Ascending aorta (tissue), 2 donors: ENCODE data around the gene CMTR1. TPM values are rescaled to one million over a fixed set of nuclear protein-coding genes. Genes with fewer than 3 reads are reported as not detected.

Experiments
- DNase-seq, 2 donors: peaks; one replicate each; pipeline ENCODE4 v3.0.0-alpha.2; 2019; ENCODE audit warnings: low spot score in 2 of 2
- H3K27ac ChIP-seq, 2 donors: fragments of 200-600 bp; sonication (generic); one replicate each; pipeline ENCODE4 v1.5.1; 2016 to 2017; ENCODE audit warnings: mild to moderate bottlenecking in 1 of 2
- H3K27me3 ChIP-seq: fragments of 200-600 bp; sonication (generic); one replicate; pipeline ENCODE4 v1.5.1; 2017
- H3K36me3 ChIP-seq, 2 donors: fragments of 200-600 bp; sonication (generic); one replicate each; pipeline ENCODE4 v1.5.1; 2016
- H3K4me1 ChIP-seq, 2 donors: fragments of 200-600 bp; sonication (generic); one replicate each; pipeline ENCODE4 v1.5.1; 2016 to 2017; ENCODE audit warnings: mild to moderate bottlenecking in 1 of 2
- H3K4me3 ChIP-seq, 2 donors: fragments of 200-600 bp; sonication (generic); one replicate each; pipeline ENCODE4 v1.5.1; 2016 to 2017; ENCODE audit warnings: mild to moderate bottlenecking in 1 of 2
- H3K9me3 ChIP-seq, 2 donors: fragments of 200-600 bp; sonication (generic); one replicate each; pipeline ENCODE4 v1.5.1; 2016
- CTCF ChIP-seq, 3 experiments: fragments of 200-600 bp in 2 of 3; fragments of 450-650 bp in 1 of 3; sonication (generic) in 2 of 3; IDR thresholded peaks; one replicate each; pipeline ENCODE4 v1.5.1; 2016 to 2019; ENCODE audit warnings: antibody characterized with exemption in 3 of 3, mild to moderate bottlenecking in 1 of 3, moderate library complexity in 1 of 3
- intact Hi-C: fragments of 100-400 bp; cut with DNase I; formaldehyde crosslinking; loops from one replicate; pipeline ENCODE4 v1.15.1; 2023
- total RNA-seq: library from RNA; depleted of rRNA; stranded (reverse); fragments of >200 nt; gene quantifications from one replicate; pipeline ENCODE4 v1.1.0, GENCODE V29; 2016

Gene CMTR1
- total RNA-seq, 1 donor from 2014 or later: 24.5 TPM

- Histone ChIP-seq H3K4me3 (no peak overlapping the region), H3K27me3 (no peaks in the 10 kb centered on the region), H3K36me3 (no peaks in the 10 kb centered on the region), H3K27ac (no peak overlapping the region), H3K4me1 (no peaks in the 10 kb centered on the region), H3K9me3 (no peaks in the 10 kb centered on the region)
- DNase-seq: no peak
- TF ChIP-seq CTCF (IDR thresholded peaks at IDR 0.05): no peak
- intact Hi-C loops: no loop called here
These were observed 85.1 kb downstream of the CMTR1 start for GRCh38 chr6:37518116-37518515.

GRCh38 chr6:37519461-37519860, 86.4 kb downstream of the CMTR1 start:
- no peaks in the 10 kb centered on the region for H3K36me3 ChIP-seq
- intact Hi-C loops: no loop called here
- no peak overlapping the region for H3K27ac ChIP-seq
- DNase-seq: no peak
- no peak for TF ChIP-seq CTCF (IDR thresholded peaks at IDR 0.05)
- H3K4me1 ChIP-seq: no peaks in the 10 kb centered on the region
- no peaks in the 10 kb centered on the region for H3K27me3 ChIP-seq
- no peaks in the 10 kb centered on the region for H3K9me3 ChIP-seq
- H3K4me3 ChIP-seq: no peak overlapping the region

GRCh38 chr6:37520926-37521325, 87.9 kb downstream of the CMTR1 start:
- Histone ChIP-seq H3K27me3 (no peaks in the 10 kb centered on the region), H3K9me3 (no peaks in the 10 kb centered on the region), H3K36me3 (no peaks in the 10 kb centered on the region), H3K4me3 (no peak overlapping the region), H3K27ac (no peak overlapping the region), H3K4me1 (no peaks in the 10 kb centered on the region)
- intact Hi-C loops: no loop called here
- no peak for DNase-seq
- no peak for TF ChIP-seq CTCF (IDR thresholded peaks at IDR 0.05)

- no peaks in the 10 kb centered on the region for H3K27me3 ChIP-seq
- H3K27ac ChIP-seq: no peak overlapping the region
- DNase-seq: no peak
- intact Hi-C loops: no loop called here
- no peaks in the 10 kb centered on the region for H3K9me3 ChIP-seq
- no peak for TF ChIP-seq CTCF (IDR thresholded peaks at IDR 0.05)
- H3K4me3 ChIP-seq: no peak overlapping the region
- no peaks in the 10 kb centered on the region for H3K4me1 ChIP-seq
- H3K36me3 ChIP-seq: no peaks in the 10 kb centered on the region
These were observed 88.7 kb downstream of the CMTR1 start for GRCh38 chr6:37521674-37522073.

GRCh38 chr6:37522836-37523235, 89.8 kb downstream of the CMTR1 start:
- H3K27ac ChIP-seq: no peak overlapping the region
- no peak overlapping the region for H3K4me3 ChIP-seq
- intact Hi-C loops: no loop called here
- H3K27me3 ChIP-seq: no peaks in the 10 kb centered on the region
- no peak for DNase-seq
- H3K4me1 ChIP-seq: no peaks in the 10 kb centered on the region
- no peaks in the 10 kb centered on the region for H3K9me3 ChIP-seq
- TF ChIP-seq CTCF (IDR thresholded peaks at IDR 0.05): no peak
- H3K36me3 ChIP-seq: no peaks in the 10 kb centered on the region

GRCh38 chr6:37523412-37523811, 90.4 kb downstream of the CMTR1 start:
- DNase-seq: no peak
- H3K4me3 ChIP-seq: no peak overlapping the region
- H3K9me3 ChIP-seq: no peaks in the 10 kb centered on the region
- no peaks in the 10 kb centered on the region for H3K36me3 ChIP-seq
- no peak for TF ChIP-seq CTCF (IDR thresholded peaks at IDR 0.05)
- H3K4me1 ChIP-seq: no peaks in the 10 kb centered on the region
- H3K27ac ChIP-seq: no peak overlapping the region
- intact Hi-C loops: no loop called here
- H3K27me3 ChIP-seq: no peaks in the 10 kb centered on the region
